ENCODE results near the gene ZNF579.

ZNF579 gene, protein sequence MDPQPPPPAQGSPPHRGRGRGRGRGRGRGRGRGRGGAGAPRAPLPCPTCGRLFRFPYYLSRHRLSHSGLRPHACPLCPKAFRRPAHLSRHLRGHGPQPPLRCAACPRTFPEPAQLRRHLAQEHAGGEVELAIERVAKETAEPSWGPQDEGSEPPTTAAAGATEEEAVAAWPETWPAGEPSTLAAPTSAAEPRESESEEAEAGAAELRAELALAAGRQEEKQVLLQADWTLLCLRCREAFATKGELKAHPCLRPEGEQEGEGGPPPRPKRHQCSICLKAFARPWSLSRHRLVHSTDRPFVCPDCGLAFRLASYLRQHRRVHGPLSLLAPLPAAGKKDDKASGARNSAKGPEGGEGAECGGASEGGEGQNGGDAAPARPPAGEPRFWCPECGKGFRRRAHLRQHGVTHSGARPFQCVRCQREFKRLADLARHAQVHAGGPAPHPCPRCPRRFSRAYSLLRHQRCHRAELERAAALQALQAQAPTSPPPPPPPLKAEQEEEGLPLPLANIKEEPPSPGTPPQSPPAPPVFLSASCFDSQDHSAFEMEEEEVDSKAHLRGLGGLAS

DNA sequence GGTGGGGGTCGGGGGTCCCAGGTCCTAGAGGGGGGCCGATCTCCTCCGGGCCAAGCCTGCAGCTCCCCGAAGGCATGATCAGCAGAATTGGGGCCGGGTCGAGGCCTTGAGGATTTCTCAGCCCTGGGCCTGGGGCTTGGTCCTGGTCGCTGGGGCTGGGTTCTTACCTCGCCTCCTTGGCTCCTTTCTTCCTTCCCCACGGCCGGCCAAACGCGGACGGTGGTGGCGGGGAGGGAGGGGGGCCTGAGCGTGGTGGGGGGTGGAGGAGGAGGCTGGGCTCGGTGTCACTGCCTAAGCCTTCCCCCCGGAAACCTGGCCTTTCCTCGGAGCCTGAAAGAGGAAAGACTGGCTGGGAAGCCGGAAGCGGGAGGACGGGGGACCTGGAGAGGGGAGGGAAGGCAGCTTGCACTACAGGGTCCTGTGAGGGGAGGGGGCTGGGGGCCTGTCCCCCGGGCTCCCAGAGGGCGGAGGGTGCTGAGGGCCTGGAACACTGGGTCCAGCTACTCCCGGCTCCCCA, at the start of gene ZNF579:
TSS of gene ZNF579 (minus strand) at position 221 of the 517 bp plus-strand sequence. CDS start 1,209 bp downstream, outside the sequence.
- DNase-seq (ENCODE audit: low spot score), result peak; percentile 91

DNA sequence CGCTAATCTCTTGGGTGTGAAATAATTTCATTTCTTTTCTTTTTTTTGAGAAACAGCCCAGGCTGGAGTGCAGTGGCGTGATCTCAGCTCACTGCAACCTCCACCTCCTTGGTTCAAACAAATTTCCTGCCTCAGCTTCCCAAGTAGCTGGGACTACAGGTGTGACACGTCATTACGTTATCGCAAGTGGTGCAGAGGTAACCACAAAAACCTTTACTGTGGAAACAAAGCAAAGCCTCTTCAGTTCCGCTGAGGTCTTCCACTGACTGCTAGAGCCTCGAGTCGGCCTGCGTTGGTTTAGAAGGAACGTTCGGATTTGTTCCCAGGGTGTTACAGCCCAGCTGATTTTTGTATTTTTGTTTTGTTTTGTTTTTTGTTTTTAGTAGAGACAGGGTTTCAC, 45.7 kb upstream of the ZNF579 start:
- DNase-seq (ENCODE audit: low spot score), result no peak

DNA sequence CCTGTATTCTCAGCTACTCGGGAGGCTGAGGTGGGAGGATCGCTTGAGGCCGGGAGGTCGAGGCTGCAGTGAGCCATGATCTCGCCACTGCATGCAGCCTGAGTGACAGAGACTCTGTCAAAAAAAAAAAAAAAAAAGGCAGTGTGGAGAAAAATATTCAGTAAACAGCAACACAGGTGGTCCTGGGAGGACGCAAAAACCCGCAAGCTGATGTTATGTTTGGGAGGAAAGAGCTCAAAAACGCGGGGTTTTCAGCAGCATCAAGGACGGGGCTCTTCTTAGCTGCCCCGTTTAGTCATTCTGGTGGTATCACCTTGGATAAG, 44.3 kb upstream of the ZNF579 start:
- DNase-seq (ENCODE audit: low spot score), result no peak

DNA sequence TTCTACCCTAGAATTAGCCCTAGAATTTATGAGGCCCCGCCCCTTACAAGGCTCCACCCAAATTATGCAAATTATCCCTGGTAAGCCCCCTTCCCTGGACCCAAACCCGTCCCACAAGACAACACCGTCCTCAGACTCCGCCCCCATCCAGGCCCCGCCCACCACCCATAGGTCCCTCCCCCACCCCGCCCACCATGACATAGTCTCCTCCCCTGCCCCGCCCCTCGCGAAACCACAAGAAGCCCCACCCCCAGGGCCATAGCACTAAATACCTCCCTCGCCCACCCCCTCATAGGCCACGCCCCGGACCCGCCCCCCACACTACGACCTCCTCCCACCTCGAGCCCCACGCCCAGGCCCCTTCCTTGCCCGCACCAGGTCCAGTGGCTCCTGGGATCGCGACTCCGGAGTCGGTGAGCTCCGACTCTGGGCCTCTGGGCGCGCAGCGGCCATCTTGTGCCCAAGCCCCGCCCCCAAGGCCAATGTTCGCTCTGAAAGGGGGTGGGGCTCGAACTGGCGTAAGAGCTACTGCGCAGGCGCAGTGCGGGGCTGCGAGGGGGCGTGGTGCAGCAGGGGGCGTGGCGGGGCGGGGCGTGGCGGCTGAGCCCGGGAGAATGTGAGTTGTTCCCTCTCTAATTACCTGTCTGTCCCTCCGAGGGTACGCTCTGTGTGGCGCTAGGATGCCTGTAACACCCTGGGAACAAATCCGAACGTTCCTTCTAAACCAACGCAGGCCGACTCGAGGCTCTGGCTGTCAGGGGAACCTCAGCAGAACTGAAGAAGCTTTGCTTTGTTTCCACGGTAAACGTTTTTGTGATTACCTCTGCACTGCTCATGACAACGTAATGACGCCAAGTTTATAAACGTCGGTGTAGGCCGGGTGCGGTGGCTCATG, 43.7 kb upstream of the ZNF579 start, which contains the start of gene ZNF784:
TSS of gene ZNF784 (minus strand) at position 458 of the 895 bp plus-strand sequence. CDS start at position 453, 5 bp downstream.
- DNase-seq (ENCODE audit: low spot score), result peak; percentile 96

DNA sequence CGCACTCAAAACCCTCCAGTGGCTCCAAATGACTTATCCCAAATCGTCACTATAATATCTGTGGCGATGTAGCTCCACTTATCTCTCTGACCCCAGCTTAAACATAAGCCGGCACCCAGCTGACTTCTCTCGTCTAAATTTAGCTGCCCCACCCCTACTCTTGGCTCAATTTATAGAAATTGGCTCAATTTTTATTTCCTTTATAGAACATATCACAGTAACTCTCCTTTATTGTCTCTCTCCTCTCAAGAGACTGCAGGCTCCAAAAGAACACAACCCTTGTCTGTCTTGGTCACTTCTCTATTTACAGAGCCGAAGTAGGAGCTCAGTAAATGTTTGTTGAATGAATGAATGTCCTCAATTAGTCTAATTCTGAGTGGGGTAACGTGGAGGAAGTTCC, 42.9 kb upstream of the ZNF579 start:
- DNase-seq (ENCODE audit: low spot score), result no peak

DNA sequence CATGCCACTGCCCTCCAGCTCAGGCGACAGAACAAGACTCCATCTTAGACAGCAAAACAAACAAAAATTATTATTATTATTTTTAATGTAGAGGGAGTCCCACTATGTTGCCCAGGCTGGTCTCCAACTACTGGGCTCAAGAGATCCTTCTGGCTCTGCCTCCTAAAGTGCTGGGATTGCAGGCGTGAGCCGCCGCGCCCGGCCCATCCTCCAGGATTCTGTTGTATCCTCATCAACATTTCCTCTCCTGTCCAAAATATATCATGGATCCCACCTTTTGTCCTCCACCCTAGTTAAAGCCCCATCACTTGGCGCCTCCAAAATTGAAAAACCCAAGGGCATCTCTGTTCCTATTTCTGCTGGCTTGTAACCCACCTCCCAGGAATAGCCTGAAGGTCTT, 42.5 kb upstream of the ZNF579 start:
- DNase-seq (ENCODE audit: low spot score), result no peak

DNA sequence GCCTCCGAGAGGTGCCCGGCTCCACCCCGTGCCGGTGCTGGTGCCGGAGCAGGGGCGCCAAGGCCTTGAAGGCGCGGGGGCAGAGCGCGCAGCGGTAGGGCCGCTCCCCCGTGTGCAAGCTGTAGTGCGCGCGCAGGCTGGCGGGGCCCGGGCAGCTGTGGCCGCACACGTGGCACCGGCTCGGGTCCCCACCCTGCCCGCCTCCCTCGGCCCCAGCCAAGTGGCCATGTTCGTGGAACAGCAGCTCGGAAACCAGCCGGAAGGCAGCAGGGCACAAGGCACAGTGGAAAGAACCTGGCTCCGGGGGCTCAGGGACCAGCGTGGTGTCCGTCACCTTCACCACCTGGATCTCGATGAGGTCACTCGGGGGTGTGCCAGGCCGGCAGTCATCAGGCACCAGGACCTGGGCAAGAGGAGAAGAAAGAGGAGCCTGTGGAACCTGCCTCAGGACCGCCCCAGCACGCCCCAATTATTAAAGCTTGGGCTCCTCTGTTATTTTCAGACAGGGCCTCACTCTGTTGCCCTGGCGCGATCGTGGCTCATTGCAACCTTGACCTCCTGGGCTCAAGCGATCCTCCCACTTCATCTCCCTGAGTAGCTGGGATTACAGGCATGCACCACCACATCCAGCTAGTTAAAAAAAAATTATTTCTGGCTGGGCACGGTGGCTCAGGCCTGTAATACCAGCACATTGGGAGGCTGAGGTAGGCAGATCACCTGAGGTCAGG, 41.8 kb upstream of the ZNF579 start:
- DNase-seq (ENCODE audit: low spot score), result no peak

DNA sequence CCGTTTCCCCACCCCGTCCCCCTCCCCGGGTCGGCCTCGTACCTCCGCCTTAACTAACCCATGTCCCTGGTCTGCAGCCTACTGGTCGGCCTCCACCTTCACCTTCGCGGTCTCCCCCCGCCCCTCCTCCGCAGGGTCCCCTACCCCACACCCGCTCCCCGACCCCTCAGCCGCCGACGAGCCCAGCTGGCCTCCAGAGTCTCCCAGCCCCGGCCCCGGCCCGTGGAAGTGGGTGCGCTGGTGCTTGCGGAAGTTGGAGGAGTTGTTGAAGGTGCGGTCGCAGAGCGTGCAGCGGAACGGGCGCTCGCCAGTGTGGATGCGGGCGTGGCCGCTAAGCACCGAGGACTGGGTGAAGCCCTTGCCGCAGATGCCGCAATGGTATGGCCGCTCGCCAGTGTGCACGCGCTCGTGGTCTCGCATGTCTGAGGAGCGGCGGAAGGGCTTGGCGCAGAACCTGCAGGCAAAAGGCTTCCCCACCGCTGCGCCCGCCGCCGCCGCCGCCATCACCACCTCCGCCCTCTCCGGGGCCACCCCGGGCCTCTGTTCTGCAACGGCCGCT, 41.1 kb upstream of the ZNF579 start:
- DNase-seq (ENCODE audit: low spot score), result no peak

DNA sequence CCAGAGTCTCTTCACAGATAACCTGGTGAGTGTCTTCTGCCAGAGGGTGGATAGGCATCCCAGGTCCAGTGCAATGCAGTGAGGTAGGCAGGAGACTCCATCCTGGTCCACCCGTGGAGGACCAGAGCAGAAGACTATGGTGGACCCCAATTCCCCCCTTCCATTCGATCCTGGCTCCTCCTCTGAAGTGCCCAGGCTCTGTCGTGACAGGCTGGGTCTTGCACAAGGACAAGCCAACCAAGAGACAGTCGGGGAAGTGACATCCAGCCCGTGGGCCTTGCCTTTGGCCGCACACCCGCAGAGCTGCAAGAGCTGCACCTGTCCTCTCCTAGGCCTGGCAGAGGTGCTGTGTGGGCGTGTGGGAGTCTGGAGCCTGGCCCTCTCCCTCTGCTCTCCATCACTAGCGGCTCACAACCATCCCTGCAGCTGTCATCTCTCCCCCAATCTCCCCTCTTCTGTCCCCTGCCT, 40.6 kb upstream of the ZNF579 start:
- DNase-seq (ENCODE audit: low spot score), result no peak

DNA sequence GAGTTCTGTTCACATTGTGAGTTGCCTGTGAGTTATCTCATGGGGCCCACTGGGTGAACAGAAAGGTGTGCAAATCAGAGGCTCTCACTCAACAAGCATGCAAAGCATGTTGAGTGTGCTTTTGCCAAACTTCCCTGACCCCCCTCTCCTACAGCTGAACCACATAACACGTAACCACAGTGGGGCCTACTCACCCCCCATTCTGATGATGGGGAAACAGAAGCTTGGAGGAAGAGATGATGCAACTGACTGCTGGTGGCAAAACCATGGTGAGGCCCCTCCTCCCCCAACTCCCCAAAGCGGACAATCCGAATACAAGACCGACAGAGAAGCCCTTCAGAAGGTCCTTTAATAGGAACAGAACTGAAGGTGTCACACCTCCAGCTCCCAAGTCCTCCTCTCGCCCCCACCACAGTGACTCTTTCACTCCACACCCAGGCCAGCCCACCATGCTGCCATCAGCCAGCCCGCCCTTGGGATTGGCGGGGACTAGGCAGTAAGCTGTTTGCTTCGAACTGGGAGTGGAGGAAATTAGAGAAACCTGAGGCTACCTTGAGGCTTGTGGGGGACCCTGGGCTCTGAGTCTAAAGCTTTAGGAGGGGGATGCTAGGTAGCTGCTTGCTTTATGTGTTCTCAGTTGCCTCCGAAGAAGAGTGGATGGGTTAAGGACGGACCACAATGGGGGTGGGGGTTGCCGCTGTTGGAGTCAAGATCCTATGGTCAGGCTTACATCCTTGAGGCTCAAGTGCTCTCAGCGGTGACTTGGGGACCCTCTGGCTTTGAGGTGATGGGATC, 40.0 kb upstream of the ZNF579 start:
- no peak for DNase-seq (ENCODE audit: low spot score)

DNA sequence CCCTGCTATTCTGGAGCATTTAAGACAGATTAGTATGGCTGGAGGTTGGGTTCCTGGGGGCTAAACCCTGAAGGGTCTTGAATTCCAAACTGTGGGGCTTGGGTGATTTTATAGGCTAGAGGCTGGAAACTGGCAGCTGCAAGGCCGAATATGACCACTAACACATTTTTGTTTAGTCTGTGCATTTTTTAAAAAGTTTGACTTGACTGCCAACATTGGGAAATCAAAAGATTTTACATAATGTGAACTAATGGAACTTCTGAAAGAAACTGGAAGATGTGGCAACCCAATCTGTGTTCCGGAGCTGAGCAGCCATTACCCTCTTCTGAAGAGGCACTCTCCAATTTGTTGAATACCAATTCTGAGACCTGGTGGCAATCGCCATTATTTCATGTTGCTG, 38.6 kb upstream of the ZNF579 start:
- DNase-seq (ENCODE audit: low spot score), result no peak

DNA sequence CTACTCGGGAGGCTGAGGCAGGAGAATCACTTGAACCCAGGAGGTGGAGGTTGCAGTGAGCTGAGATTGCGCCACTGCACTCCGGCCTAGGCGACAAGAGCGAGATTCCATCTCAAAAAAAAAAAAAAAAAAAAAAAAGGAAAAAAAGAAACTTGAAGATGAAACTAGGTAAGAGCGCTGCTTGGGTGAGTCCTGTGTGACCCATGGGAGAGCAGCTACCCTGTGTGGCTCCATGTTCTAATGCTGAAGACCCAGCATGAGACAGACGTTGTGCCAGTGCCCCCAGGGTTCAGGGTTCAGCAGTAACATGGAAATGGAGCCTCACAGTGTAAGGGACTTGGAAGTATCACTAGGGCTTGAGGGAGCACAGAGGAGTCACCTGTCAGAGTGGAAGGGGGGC, 37.8 kb upstream of the ZNF579 start:
- no peak for DNase-seq (ENCODE audit: low spot score)

DNA sequence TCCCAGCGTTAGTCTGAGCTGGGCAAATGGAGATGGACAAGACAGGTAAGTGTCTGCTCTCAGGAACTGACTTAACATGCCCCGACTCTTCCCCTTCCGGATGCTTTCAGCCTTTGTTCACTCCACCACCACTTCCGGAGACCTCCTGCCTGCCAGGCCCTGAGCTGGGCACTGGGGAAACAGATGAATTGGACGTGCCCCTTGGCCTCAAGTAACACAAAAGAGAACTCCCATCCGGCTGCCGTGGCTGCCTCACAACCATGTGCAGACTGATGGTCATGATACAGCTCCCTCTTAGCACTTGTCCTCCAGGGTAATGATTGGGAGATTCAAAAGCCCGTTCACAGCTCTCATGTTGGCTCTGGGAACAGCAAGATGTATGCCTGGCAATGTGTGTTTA, 36.8 kb upstream of the ZNF579 start:
- DNase-seq (ENCODE audit: low spot score), result no peak

DNA sequence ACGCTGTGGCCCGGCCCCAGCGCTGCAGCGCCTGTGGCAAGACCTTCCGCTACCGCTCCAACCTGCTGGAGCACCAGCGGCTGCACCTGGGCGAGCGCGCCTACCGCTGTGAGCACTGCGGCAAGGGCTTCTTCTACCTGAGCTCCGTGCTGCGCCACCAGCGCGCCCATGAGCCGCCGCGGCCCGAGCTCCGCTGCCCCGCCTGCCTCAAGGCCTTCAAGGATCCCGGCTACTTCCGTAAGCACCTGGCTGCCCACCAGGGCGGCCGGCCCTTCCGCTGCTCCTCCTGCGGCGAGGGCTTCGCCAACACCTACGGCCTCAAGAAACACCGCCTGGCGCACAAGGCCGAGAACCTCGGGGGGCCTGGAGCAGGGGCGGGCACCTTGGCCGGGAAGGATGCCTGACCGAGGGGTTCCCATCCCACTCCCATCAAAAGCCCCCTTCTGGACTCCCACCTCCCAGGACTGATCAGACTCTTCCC, 35.8 kb upstream of the ZNF579 start:
- DNase-seq (ENCODE audit: low spot score), result no peak

DNA sequence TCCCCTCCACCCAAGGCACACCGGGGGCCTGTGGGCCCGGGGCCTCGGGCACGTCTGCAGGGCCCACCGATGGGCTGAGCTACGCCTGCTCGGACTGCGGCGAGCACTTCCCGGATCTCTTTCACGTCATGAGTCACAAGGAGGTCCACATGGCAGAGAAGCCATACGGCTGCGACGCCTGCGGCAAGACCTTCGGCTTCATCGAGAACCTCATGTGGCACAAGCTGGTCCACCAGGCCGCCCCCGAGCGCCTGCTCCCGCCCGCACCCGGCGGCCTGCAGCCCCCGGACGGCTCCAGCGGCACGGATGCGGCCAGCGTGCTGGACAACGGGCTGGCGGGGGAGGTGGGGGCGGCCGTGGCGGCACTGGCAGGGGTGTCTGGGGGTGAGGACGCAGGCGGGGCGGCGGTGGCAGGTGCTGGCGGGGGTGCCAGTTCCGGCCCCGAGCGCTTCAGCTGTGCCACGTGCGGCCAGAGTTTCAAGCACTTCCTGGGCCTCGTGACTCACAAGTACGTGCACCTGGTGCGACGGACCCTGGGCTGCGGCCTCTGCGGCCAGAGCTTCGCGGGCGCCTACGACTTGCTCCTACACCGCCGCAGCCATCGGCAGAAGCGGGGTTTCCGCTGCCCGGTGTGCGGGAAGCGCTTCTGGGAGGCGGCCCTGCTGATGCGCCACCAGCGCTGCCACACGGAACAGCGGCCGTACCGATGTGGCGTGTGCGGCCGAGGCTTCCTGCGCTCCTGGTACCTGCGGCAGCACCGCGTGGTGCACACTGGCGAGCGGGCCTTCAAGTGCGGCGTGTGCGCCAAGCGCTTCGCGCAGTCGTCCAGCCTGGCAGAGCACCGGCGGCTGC, 35.1 kb upstream of the ZNF579 start:
- DNase-seq (ENCODE audit: low spot score), result no peak

DNA sequence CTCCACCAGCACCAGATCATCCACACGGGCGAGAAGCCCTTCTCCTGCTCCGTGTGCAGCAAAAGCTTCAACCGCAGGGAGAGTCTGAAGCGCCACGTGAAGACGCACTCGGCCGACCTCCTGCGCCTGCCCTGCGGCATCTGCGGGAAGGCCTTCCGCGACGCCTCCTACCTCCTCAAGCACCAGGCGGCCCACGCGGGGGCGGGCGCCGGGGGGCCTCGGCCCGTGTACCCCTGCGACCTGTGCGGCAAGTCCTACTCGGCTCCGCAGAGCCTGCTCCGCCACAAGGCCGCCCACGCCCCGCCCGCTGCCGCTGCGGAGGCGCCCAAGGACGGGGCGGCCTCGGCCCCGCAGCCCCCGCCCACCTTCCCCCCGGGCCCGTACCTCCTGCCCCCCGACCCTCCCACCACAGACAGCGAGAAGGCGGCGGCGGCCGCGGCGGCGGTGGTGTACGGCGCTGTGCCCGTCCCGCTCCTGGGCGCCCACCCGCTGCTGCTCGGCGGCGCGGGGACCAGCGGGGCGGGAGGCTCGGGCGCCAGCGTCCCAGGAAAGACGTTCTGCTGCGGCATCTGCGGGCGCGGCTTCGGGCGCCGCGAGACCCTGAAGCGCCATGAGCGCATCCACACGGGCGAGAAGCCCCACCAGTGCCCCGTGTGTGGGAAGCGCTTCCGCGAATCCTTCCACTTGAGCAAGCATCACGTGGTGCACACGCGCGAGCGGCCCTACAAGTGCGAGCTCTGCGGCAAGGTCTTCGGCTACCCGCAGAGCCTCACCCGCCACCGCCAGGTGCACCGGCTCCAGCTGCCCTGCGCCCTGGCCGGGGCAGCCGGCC, 34.3 kb upstream of the ZNF579 start:
- DNase-seq (ENCODE audit: low spot score), result no peak

DNA sequence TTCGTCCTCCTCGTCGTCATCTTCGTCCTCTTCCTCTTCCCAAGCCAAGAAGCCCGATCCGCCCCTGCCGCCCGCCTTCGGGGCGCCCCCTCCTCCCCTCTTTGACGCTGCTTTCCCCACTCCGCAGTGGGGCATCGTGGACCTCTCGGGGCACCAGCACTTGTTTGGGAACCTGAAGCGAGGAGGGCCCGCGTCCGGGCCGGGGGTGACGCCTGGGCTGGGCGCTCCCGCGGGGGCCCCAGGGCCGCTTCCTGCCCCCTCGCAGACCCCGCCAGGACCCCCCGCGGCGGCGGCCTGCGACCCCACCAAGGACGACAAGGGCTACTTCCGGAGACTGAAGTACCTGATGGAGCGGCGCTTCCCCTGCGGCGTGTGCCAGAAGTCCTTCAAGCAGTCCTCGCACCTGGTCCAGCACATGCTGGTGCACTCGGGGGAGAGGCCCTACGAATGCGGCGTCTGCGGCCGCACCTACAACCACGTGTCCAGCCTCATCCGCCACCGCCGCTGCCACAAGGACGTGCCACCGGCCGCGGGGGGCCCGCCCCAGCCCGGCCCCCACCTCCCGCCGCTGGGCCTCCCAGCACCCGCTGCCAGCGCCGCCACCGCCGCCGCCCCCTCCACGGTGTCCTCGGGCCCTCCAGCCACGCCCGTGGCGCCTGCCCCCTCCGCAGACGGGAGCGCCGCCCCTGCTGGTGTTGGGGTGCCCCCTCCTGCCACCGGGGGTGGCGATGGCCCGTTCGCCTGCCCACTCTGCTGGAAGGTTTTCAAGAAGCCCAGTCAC, 33.5 kb upstream of the ZNF579 start:
- no peak for DNase-seq (ENCODE audit: low spot score)

DNA sequence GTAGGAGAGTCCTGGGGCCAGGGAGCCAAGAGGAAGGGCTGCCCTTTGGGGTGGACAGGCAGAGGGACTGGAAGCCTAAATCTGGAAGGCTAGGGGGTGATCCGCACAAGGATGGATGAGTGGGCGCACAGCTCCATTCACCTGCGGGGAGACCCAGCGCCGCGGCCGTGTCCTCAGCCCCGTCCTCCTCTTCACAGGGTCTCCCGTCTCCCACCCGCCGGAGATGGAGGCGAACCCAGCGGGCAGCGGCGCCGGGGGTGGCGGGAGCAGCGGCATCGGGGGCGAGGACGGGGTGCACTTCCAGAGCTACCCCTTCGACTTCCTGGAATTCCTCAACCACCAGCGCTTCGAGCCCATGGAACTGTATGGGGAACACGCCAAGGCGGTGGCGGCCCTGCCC, 32.7 kb upstream of the ZNF579 start:
- DNase-seq (ENCODE audit: low spot score), result no peak

Measured in Ammon's horn (tissue), 1 donor.